PFSK-1 (cell line): ENCODE results near the gene RTN4RL1.

ENCODE experiments used
- FOXP2 ChIP-seq: optimal IDR thresholded peaks from 2 replicates; pipeline ENCODE3; 2011; ENCODE audit warnings: borderline replicate concordance, control low read depth, inconsistent platforms; ENCODE audit not compliant: insufficient read depth; ENCODE audit errors: extremely low read length, extremely low read depth
- POLR2AphosphoS5 ChIP-seq: IDR thresholded peaks from 2 replicates; pipeline ENCODE4 v1.6.1; 2012; ENCODE audit warnings: low read depth, mild to moderate bottlenecking, control low read depth, low read length, moderate library complexity
- SIN3A ChIP-seq: IDR thresholded peaks from 2 replicates; pipeline ENCODE4 v1.6.1; 2012; ENCODE audit warnings: mild to moderate bottlenecking, low read length, moderate library complexity, borderline replicate concordance; ENCODE audit not compliant: insufficient read depth
- TAF1 ChIP-seq: IDR thresholded peaks from 2 replicates; pipeline ENCODE4 v1.6.1; 2012; ENCODE audit warnings: low read length, control low read depth, borderline replicate concordance; ENCODE audit not compliant: insufficient read depth
- TF ChIP-seq, protein P1 (sequence below), 2 experiments: IDR thresholded peaks; 2 replicates each; pipeline versions ENCODE4 v1.6.1 to v1.8.0; 2011 to 2012; ENCODE audit warnings: low read depth in 2 of 2, low read length in 2 of 2, control low read depth in 1 of 2, inconsistent platforms in 1 of 2, mild to moderate bottlenecking in 1 of 2, moderate library complexity in 1 of 2; ENCODE audit not compliant: insufficient read depth in 1 of 2

RTN4RL1 gene

DNA sequence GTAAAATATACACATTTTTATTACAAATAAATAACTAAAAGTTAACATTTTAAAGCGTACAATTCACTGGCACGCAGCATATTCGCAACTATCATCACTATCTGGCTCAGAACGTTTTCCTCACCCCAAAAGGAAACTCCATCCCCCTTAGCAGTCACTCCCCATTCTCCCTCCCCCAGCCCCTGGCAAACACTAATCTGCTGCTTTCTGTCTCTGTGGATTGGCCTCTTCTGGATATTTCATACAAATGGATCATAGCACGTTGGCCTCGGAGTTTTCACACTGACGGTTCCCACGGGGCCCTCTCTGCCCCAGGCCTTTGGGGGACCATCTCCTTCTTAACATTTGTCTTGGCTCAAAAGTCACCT is 64.6 kb downstream of the RTN4RL1 start:
- TF ChIP-seq, protein P1, sequence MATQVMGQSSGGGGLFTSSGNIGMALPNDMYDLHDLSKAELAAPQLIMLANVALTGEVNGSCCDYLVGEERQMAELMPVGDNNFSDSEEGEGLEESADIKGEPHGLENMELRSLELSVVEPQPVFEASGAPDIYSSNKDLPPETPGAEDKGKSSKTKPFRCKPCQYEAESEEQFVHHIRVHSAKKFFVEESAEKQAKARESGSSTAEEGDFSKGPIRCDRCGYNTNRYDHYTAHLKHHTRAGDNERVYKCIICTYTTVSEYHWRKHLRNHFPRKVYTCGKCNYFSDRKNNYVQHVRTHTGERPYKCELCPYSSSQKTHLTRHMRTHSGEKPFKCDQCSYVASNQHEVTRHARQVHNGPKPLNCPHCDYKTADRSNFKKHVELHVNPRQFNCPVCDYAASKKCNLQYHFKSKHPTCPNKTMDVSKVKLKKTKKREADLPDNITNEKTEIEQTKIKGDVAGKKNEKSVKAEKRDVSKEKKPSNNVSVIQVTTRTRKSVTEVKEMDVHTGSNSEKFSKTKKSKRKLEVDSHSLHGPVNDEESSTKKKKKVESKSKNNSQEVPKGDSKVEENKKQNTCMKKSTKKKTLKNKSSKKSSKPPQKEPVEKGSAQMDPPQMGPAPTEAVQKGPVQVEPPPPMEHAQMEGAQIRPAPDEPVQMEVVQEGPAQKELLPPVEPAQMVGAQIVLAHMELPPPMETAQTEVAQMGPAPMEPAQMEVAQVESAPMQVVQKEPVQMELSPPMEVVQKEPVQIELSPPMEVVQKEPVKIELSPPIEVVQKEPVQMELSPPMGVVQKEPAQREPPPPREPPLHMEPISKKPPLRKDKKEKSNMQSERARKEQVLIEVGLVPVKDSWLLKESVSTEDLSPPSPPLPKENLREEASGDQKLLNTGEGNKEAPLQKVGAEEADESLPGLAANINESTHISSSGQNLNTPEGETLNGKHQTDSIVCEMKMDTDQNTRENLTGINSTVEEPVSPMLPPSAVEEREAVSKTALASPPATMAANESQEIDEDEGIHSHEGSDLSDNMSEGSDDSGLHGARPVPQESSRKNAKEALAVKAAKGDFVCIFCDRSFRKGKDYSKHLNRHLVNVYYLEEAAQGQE (IDR thresholded peaks at IDR 0.05; ENCODE audit: insufficient read depth in 1 of 2, low read depth in 2 of 2, low read length in 2 of 2): no peak
- no peak for TF ChIP-seq SIN3A
- no peak for TF ChIP-seq FOXP2
- TF ChIP-seq POLR2AphosphoS5: no peak
- no peak for TF ChIP-seq TAF1

DNA sequence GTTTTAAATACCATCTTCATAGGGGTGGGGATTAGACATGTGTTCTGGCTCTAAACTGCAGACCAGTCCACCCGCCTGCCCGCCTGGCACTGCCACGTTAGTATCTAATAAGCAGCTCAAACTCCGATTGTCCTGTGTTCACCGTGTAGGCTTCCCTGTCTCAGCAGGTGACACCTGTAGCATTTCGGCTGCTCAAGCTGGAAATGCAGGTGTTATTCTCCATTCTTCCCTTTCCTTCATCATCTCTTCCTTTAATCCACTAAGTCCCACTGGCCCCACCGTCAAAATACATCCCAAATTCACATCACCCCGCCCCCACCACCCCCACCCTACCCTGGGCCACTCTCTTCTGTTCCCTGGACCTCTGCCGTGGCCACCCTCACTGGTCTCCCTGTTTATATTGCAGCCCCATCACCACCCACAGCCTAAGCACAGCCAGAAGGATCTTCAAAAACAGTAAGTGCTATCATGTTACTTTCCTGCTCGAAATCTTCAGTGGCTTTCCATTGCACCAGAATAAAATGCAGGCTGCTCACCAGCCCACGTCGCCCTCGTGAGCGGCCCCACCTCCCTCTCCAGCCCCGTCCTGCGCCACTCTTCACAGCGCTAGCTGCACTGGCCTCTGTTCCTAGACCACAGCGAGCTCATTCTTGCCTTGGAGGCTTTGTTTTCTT is 65.1 kb downstream of the RTN4RL1 start:
- TF ChIP-seq FOXP2: no peak
- TF ChIP-seq SIN3A: no peak
- TF ChIP-seq POLR2AphosphoS5: no peak
- no peak for TF ChIP-seq TAF1
- TF ChIP-seq, protein P1 (IDR thresholded peaks at IDR 0.05; ENCODE audit: insufficient read depth in 1 of 2, low read depth in 2 of 2, low read length in 2 of 2): no peak

DNA sequence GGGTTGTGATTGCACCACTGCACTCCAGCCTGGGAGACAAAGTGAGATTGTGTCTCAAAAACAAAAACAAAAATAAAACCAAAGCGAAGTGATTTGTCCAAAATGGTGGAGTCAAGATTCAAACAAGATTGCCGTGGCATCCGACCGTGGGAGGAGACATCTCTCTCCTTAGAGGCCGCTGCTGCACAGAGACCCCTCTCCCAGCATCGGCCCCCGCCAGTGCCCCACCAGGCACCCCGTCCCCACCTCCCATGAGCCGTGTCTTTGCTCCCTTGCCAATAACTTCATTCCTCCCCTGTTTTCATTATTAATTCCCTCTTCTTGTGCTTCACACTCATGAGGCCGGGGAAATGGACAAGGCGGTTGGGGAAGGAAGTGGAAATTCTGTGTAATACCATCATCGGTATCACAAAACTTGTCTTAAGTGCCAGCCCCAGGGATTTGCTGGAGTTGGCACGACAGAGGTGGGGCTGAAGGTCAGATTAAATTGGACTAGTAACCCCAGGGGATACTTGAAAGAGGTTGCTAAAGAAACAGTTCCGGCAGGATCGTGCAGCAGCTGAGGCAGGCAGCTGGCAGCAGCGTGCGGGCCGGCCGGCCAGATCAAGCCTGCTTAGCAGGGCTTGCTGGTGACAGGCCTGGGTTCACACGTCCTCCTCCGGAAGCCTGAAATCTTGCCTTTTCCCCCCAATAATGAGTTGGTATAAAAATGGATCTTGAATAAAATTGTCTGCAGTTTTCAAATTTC is 66.8 kb downstream of the RTN4RL1 start:
- TF ChIP-seq POLR2AphosphoS5: no peak
- TF ChIP-seq, protein P1 (IDR thresholded peaks at IDR 0.05; ENCODE audit: insufficient read depth in 1 of 2, low read depth in 2 of 2, low read length in 2 of 2): no peak
- no peak for TF ChIP-seq FOXP2
- no peak for TF ChIP-seq SIN3A
- TF ChIP-seq TAF1: no peak

DNA sequence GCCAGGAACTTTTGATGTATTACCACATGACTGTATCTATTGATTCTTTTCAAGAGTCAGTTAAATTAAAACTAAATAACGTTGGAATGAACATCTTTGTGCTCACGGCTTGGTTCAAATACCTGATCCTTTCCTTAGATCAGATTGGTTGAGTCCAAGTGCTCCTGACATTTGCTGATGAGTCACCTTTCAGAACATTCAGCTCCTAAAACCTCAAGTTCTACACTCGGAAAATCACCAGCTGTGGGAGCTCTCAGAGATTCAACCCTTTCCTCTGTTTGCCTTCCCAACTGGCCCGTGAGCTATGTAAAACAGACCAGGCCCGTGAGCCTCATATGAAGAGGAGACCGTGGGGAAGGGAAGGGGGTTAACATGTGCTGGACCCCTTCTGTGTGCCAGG is 68.1 kb downstream of the RTN4RL1 start:
- TF ChIP-seq TAF1 (no peak), POLR2AphosphoS5 (no peak), FOXP2 (no peak), SIN3A (no peak)
- TF ChIP-seq, protein P1 (IDR thresholded peaks at IDR 0.05; ENCODE audit: insufficient read depth in 1 of 2, low read depth in 2 of 2, low read length in 2 of 2): no peak
